Measurements from ENCODE around the gene TMEM202. TPM values are rescaled to one million over a fixed set of nuclear protein-coding genes. Genes with fewer than 3 reads are reported as not detected.
A peak's percentile ranks its signal among the peaks of the same experiment; 100 is the strongest.

Gene TMEM202
- total and polyA plus RNA-seq, 2 of the 13 experiments (the other 11 are each of a cell fraction or from before 2014, with no cell fraction given), result not detected

- H3K4me2 ChIP-seq (ENCODE audit: low read depth, low read length), result no peak overlapping the region
- FAIRE-seq, result no peak
- no peak overlapping the region for H2AFZ ChIP-seq (ENCODE audit: low read length)
- H3K27ac ChIP-seq (ENCODE audit: extremely low read length, insufficient read depth, low read length), result no peak overlapping the region
- H4K20me1 ChIP-seq (ENCODE audit: insufficient read depth, low read length), result no peaks in the 10 kb centered on the region
- TF ChIP-seq ZNF7 (CRISPR knock-in tag; IDR thresholded peaks at IDR 0.05), result peak; percentile 61; the same call in 1 of the 2 replicates
- no peak for TF ChIP-seq NKX3-1 (CRISPR knock-in tag; IDR thresholded peaks at IDR 0.05)
- WGBS (ENCODE audit: low lambda C conversion rate), result 0% methylated on average over 1 of the region's 1 CpG
- H3K27me3 ChIP-seq (ENCODE audit: control insufficient read depth in 1 of 2, insufficient read depth in 2 of 2, low read length in 2 of 2), result no peaks in the 10 kb centered on the region; a peak in 1 of 5 replicates
- H3K4me1 ChIP-seq (ENCODE audit: insufficient read depth, low read length), result 0 out of 2 replicates have a peak, but pooled peaks cover under 1% of the 10 kb centered on the region
- in situ Hi-C loops (cut with HindIII; ENCODE audit: extremely low pct_ligation_motif_present, low pct_unique_long_range_greater_than_20kb), result no loop called here
- intact Hi-C loops (cut with micrococcal nuclease; ENCODE audit: unreplicated experiment), result no loop called here
- ChIA-PET POLR2A (no interaction called here), CTCF (ENCODE audit: low intra/inter-chr PET ratio, low total read pairs) (no interaction called here)
- H3K9ac ChIP-seq (ENCODE audit: insufficient read depth, low read depth, low read length), result no peak overlapping the region
- no peak for ATAC-seq
- H3K79me2 ChIP-seq (ENCODE audit: insufficient read depth, low read length), result no peaks in the 10 kb centered on the region
- H3K4me3 ChIP-seq (replicated peaks in 1 of 3; ENCODE audit: insufficient read depth in 1 of 3, low read depth in 2 of 3, low read length in 3 of 3), result no peak overlapping the region
- H3K36me3 ChIP-seq (replicated peaks in 1 of 2; ENCODE audit: control insufficient read depth in 1 of 2, insufficient read depth in 2 of 2, low read length in 2 of 2), result no peaks in the 10 kb centered on the region
- no peaks in the 10 kb centered on the region for H3K9me3 ChIP-seq (ENCODE audit: low read length)
- DNase-seq (ENCODE audit: low spot score), result no peak
- BruUV-seq (replicated peaks), result no TSS peak
These were observed 47.3 kb downstream of the TMEM202 start for GRCh38 chr15:72445426-72445825.

DNA sequence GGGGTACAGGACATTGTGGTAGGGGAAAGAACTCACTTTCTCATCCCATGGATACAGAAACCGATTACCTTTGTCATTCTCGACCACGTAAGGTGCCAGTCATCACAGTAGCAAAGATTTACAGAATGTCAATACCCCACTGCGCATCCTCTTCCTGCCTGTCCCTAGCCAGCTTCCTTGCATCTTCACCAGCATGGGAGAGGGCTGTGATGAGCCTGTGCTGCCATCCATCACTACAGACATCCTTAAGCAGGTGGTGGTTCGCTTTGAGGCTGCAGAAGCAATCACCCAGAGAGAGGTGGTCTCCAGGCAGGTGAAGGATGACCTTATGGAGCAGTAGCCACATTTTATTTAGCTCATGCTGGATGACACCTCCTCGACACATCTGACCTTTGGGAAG is 52.7 kb downstream of the TMEM202 start:
- H3K4me1 ChIP-seq (ENCODE audit: insufficient read depth, low read length), result peaks cover 13% of the 10 kb centered on the region
- H3K27me3 ChIP-seq (ENCODE audit: control insufficient read depth in 1 of 2, insufficient read depth in 2 of 2, low read length in 2 of 2), result peaks cover 0 to 2% of the 10 kb centered on the region in 2 experiments; a peak in 2 of 5 replicates
- H3K36me3 ChIP-seq (replicated peaks in 1 of 2; ENCODE audit: control insufficient read depth in 1 of 2, insufficient read depth in 2 of 2, low read length in 2 of 2), result no peaks in the 10 kb centered on the region
- no TSS peak for BruUV-seq (replicated peaks)
- FAIRE-seq, result no peak
- no peaks in the 10 kb centered on the region for H3K79me2 ChIP-seq (ENCODE audit: insufficient read depth, low read length)
- H3K9ac ChIP-seq (ENCODE audit: insufficient read depth, low read depth, low read length), result no peak overlapping the region
- 79% methylated on average over 6 of the region's 6 CpGs for WGBS (ENCODE audit: low lambda C conversion rate)
- CTCF ChIA-PET (ENCODE audit: low intra/inter-chr PET ratio, low total read pairs), result no interaction called here
- in situ Hi-C loops (cut with HindIII; ENCODE audit: extremely low pct_ligation_motif_present, low pct_unique_long_range_greater_than_20kb), result no loop called here
- TF ChIP-seq, protein P1, sequence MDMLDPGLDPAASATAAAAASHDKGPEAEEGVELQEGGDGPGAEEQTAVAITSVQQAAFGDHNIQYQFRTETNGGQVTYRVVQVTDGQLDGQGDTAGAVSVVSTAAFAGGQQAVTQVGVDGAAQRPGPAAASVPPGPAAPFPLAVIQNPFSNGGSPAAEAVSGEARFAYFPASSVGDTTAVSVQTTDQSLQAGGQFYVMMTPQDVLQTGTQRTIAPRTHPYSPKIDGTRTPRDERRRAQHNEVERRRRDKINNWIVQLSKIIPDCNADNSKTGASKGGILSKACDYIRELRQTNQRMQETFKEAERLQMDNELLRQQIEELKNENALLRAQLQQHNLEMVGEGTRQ (IDR thresholded peaks at IDR 0.05; ENCODE audit: low read depth, low read length), result no peak
- TF ChIP-seq, protein P1 (CRISPR knock-in tag; IDR thresholded peaks at IDR 0.05; ENCODE audit: borderline replicate concordance), result 0 out of 2 replicates have a peak, but pooled peaks have one; percentile 24
- TF ChIP-seq PRMT3 (CRISPR knock-in tag; IDR thresholded peaks at IDR 0.05; ENCODE audit: borderline replicate concordance, low read depth), result no peak
- no peaks in the 10 kb centered on the region for H3K9me3 ChIP-seq (ENCODE audit: low read length)
- peak; percentile 46 for ATAC-seq
- no peak for DNase-seq (ENCODE audit: low spot score)
- peak overlapping the region in 1 of 3 experiments; percentile 62; a peak in 3 of 6 replicates for H3K4me3 ChIP-seq (replicated peaks in 1 of 3; ENCODE audit: insufficient read depth in 1 of 3, low read depth in 2 of 3, low read length in 3 of 3)
- no peak overlapping the region for H2AFZ ChIP-seq (ENCODE audit: low read length)
- POLR2A ChIA-PET, result interaction anchor here (1.7 kb wide), 1 partner anchor 23 kb away, joined by 4 read pairs; no protein-coding TSS in a partner anchor
- peak overlapping the region; percentile 76 for H3K4me2 ChIP-seq (ENCODE audit: low read depth, low read length)
- no peak overlapping the region for H3K27ac ChIP-seq (ENCODE audit: extremely low read length, insufficient read depth, low read length)
- no peaks in the 10 kb centered on the region for H4K20me1 ChIP-seq (ENCODE audit: insufficient read depth, low read length)
- intact Hi-C loops (cut with micrococcal nuclease; ENCODE audit: unreplicated experiment), result no loop called here

All from HepG2 (cell line).